ENCODE data around the gene SH3BP2.

Gene SH3BP2

DNA sequence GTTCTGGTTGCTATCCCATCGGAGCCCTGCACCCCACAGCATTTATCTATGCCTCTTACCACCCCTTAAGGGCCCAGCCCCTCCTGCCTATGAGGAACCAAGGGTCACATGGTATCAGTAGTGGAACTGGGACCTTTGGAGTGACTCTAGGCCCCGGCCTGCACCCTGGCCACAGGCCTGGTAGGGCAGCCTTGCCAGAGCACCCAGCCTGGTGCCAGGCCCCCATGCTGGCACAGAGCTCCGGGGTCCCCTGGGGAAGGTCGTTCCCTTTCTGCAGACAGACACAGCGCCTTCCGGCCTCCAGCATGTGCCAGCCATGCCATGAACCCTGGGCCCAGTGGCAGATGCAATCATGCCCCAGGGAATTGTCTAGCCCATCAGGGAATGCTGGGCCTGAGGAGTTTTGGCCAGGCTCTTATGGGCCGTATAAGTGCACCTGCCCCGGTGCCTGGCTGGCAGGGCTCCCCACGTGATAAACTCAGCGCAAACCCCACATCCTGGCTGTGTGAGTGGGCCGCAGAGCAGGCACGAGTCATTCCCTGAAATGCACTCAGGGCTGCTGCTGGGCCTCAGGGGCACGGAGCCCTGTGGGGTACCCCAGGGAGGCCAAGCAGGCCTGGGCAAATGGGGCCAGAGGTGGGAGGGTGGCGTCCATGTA, 30.9 kb downstream of the SH3BP2 start:
- ATAC-seq, result no peak
- TF ChIP-seq TCF4 (CRISPR knock-in tag; IDR thresholded peaks at IDR 0.05; ENCODE audit: borderline replicate concordance) (no peak), CSDC2 (CRISPR knock-in tag; IDR thresholded peaks at IDR 0.05) (no peak), ARNTL (CRISPR knock-in tag; IDR thresholded peaks at IDR 0.05; ENCODE audit: borderline replicate concordance, low read depth) (no peak), PPARA (CRISPR knock-in tag; IDR thresholded peaks at IDR 0.05; ENCODE audit: borderline replicate concordance) (no peak), ZC3H10 (CRISPR knock-in tag; IDR thresholded peaks at IDR 0.05) (no peak), RARB (CRISPR knock-in tag; IDR thresholded peaks at IDR 0.05) (no peak), ZFP30 (CRISPR knock-in tag; IDR thresholded peaks at IDR 0.05) (no peak)

GRCh38 chr4:2824329-2824835, 31.5 kb downstream of the SH3BP2 start:
- TF ChIP-seq POU6F1 (CRISPR knock-in tag; IDR thresholded peaks at IDR 0.05; ENCODE audit: borderline replicate concordance, low read depth) (no peak), ZNF70 (CRISPR knock-in tag; IDR thresholded peaks at IDR 0.05) (no peak), ISL1 (CRISPR knock-in tag; IDR thresholded peaks at IDR 0.05) (no peak)
- TF ChIP-seq, protein P1, sequence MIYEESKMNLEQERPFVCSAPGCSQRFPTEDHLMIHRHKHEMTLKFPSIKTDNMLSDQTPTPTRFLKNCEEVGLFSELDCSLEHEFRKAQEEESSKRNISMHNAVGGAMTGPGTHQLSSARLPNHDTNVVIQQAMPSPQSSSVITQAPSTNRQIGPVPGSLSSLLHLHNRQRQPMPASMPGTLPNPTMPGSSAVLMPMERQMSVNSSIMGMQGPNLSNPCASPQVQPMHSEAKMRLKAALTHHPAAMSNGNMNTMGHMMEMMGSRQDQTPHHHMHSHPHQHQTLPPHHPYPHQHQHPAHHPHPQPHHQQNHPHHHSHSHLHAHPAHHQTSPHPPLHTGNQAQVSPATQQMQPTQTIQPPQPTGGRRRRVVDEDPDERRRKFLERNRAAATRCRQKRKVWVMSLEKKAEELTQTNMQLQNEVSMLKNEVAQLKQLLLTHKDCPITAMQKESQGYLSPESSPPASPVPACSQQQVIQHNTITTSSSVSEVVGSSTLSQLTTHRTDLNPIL (CRISPR knock-in tag; IDR thresholded peaks at IDR 0.05; ENCODE audit: low read depth), result no peak
- TF ChIP-seq, protein P2, sequence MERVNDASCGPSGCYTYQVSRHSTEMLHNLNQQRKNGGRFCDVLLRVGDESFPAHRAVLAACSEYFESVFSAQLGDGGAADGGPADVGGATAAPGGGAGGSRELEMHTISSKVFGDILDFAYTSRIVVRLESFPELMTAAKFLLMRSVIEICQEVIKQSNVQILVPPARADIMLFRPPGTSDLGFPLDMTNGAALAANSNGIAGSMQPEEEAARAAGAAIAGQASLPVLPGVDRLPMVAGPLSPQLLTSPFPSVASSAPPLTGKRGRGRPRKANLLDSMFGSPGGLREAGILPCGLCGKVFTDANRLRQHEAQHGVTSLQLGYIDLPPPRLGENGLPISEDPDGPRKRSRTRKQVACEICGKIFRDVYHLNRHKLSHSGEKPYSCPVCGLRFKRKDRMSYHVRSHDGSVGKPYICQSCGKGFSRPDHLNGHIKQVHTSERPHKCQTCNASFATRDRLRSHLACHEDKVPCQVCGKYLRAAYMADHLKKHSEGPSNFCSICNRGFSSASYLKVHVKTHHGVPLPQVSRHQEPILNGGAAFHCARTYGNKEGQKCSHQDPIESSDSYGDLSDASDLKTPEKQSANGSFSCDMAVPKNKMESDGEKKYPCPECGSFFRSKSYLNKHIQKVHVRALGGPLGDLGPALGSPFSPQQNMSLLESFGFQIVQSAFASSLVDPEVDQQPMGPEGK (CRISPR knock-in tag; IDR thresholded peaks at IDR 0.05; ENCODE audit: borderline replicate concordance), result no peak
- no peak for ATAC-seq

GRCh38 chr4:2824836-2825381, 32.0 kb downstream of the SH3BP2 start:
- no peak for ATAC-seq
- TF ChIP-seq ZNF565 (CRISPR knock-in tag; conservative IDR thresholded peaks at IDR 0.05; ENCODE audit: low read depth) (no peak), ZC3H10 (CRISPR knock-in tag; IDR thresholded peaks at IDR 0.05) (no peak), CSDC2 (CRISPR knock-in tag; IDR thresholded peaks at IDR 0.05) (no peak), TCF4 (CRISPR knock-in tag; IDR thresholded peaks at IDR 0.05; ENCODE audit: borderline replicate concordance) (no peak), ZFP30 (CRISPR knock-in tag; IDR thresholded peaks at IDR 0.05) (no peak), BACH2 (CRISPR knock-in tag; IDR thresholded peaks at IDR 0.05; ENCODE audit: borderline replicate concordance) (no peak), POU6F1 (CRISPR knock-in tag; IDR thresholded peaks at IDR 0.05; ENCODE audit: borderline replicate concordance, low read depth) (no peak), PPARA (CRISPR knock-in tag; IDR thresholded peaks at IDR 0.05; ENCODE audit: borderline replicate concordance) (no peak), ISL1 (CRISPR knock-in tag; IDR thresholded peaks at IDR 0.05) (no peak), SNAI2 (CRISPR knock-in tag; IDR thresholded peaks at IDR 0.05) (no peak)
- TF ChIP-seq, protein P1 (CRISPR knock-in tag; IDR thresholded peaks at IDR 0.05; ENCODE audit: low read depth), result no peak
- TF ChIP-seq, protein P2 (CRISPR knock-in tag; IDR thresholded peaks at IDR 0.05; ENCODE audit: borderline replicate concordance), result no peak
- TF ChIP-seq, protein P3, sequence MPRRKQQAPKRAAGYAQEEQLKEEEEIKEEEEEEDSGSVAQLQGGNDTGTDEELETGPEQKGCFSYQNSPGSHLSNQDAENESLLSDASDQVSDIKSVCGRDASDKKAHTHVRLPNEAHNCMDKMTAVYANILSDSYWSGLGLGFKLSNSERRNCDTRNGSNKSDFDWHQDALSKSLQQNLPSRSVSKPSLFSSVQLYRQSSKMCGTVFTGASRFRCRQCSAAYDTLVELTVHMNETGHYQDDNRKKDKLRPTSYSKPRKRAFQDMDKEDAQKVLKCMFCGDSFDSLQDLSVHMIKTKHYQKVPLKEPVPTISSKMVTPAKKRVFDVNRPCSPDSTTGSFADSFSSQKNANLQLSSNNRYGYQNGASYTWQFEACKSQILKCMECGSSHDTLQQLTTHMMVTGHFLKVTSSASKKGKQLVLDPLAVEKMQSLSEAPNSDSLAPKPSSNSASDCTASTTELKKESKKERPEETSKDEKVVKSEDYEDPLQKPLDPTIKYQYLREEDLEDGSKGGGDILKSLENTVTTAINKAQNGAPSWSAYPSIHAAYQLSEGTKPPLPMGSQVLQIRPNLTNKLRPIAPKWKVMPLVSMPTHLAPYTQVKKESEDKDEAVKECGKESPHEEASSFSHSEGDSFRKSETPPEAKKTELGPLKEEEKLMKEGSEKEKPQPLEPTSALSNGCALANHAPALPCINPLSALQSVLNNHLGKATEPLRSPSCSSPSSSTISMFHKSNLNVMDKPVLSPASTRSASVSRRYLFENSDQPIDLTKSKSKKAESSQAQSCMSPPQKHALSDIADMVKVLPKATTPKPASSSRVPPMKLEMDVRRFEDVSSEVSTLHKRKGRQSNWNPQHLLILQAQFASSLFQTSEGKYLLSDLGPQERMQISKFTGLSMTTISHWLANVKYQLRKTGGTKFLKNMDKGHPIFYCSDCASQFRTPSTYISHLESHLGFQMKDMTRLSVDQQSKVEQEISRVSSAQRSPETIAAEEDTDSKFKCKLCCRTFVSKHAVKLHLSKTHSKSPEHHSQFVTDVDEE (CRISPR knock-in tag; IDR thresholded peaks at IDR 0.05), result no peak

Measured in SK-N-SH treated with all-trans-retinoic acid at 6 μM for 48 hours (cell line).